Trophoblast cell (in vitro differentiated cells and primary cell): ENCODE results near the gene SWI5.

Experiments
- DNase-seq, 2 donors: peaks; one replicate each; pipeline ENCODE4 v3.0.0-alpha.2; 2016
- H2AFZ ChIP-seq: 2 replicates; pipeline ENCODE4 v1.6.1; 2013; ENCODE audit warnings: low read length, moderate library complexity, mild to moderate bottlenecking; ENCODE audit not compliant: insufficient read depth, poor library complexity
- H2AK5ac ChIP-seq: 2 replicates; pipeline ENCODE4 v1.6.1; 2013; ENCODE audit warnings: mild to moderate bottlenecking, low read length
- H2BK120ac ChIP-seq: 2 replicates; pipeline ENCODE4 v1.6.1; 2013; ENCODE audit warnings: low read length, mild to moderate bottlenecking, moderate library complexity; ENCODE audit not compliant: insufficient read depth, poor library complexity
- H2BK12ac ChIP-seq: 2 replicates; pipeline ENCODE4 v1.6.1; 2013; ENCODE audit warnings: mild to moderate bottlenecking, low read length, moderate library complexity
- H2BK5ac ChIP-seq: 2 replicates; pipeline ENCODE4 v1.6.1; 2013; ENCODE audit warnings: low read length, low read depth, moderate library complexity, mild to moderate bottlenecking; ENCODE audit not compliant: poor library complexity
- H3K14ac ChIP-seq: 2 replicates; pipeline ENCODE4 v1.6.1; 2013; ENCODE audit warnings: mild to moderate bottlenecking, low read length
- H3K18ac ChIP-seq: 2 replicates; pipeline ENCODE4 v1.6.1; 2013; ENCODE audit warnings: mild to moderate bottlenecking, low read length
- H3K23ac ChIP-seq: 2 replicates; pipeline ENCODE4 v1.6.1; 2013; ENCODE audit warnings: low read length
- H3K27ac ChIP-seq: 2 replicates; pipeline ENCODE4 v1.5.1; 2013; ENCODE audit warnings: low read depth, mild to moderate bottlenecking, inconsistent platforms, low read length, moderate library complexity
- H3K27me3 ChIP-seq: 2 replicates; pipeline ENCODE4 v1.6.1; 2013; ENCODE audit warnings: inconsistent platforms, mild to moderate bottlenecking, low read length, moderate library complexity; ENCODE audit not compliant: insufficient read depth
- H3K36me3 ChIP-seq, 2 experiments: 1 replicate in 1 of 2; 2 replicates in 1 of 2; pipeline ENCODE4 v1.6.1; 2013; ENCODE audit warnings: low read length in 2 of 2, mild to moderate bottlenecking in 2 of 2, moderate library complexity in 1 of 2; ENCODE audit not compliant: insufficient read depth in 2 of 2, control insufficient read depth in 1 of 2
- H3K4ac ChIP-seq: 2 replicates; pipeline ENCODE4 v1.6.1; 2013; ENCODE audit warnings: low read depth, mild to moderate bottlenecking, low read length, moderate library complexity
- H3K4me1 ChIP-seq, 2 experiments: 1 replicate in 1 of 2; 2 replicates in 1 of 2; pipeline ENCODE4 v1.6.1; 2013; ENCODE audit warnings: low read length in 2 of 2, mild to moderate bottlenecking in 2 of 2, moderate library complexity in 1 of 2; ENCODE audit not compliant: insufficient read depth in 2 of 2, control insufficient read depth in 1 of 2
- H3K4me2 ChIP-seq: 2 replicates; pipeline ENCODE4 v1.6.1; 2013; ENCODE audit warnings: inconsistent platforms, mild to moderate bottlenecking, low read length, moderate library complexity
- H3K4me3 ChIP-seq: 2 replicates; pipeline ENCODE4 v1.5.1; 2013; ENCODE audit warnings: mild to moderate bottlenecking, low read depth, low read length, inconsistent platforms
- H3K79me1 ChIP-seq: one replicate; pipeline ENCODE4 v1.6.1; 2013; ENCODE audit warnings: low read length
- H3K79me2 ChIP-seq: 2 replicates; pipeline ENCODE4 v1.6.1; 2013; ENCODE audit warnings: low read length, mild to moderate bottlenecking; ENCODE audit not compliant: control insufficient read depth, insufficient read depth, poor library complexity
- H3K9ac ChIP-seq: 2 replicates; pipeline ENCODE4 v1.6.1; 2013; ENCODE audit warnings: mild to moderate bottlenecking, low read length
- H3K9me3 ChIP-seq: 2 replicates; pipeline ENCODE4 v1.6.1; 2013; ENCODE audit warnings: low read depth, mild to moderate bottlenecking, control low read depth, inconsistent platforms, low read length; ENCODE audit not compliant: insufficient read depth
- H4K12ac ChIP-seq: 2 replicates; pipeline ENCODE4 v1.6.1; 2013; ENCODE audit warnings: low read depth, mild to moderate bottlenecking, low read length, moderate library complexity
- H4K8ac ChIP-seq: 2 replicates; pipeline ENCODE4 v1.6.1; 2013; ENCODE audit warnings: low read depth, mild to moderate bottlenecking, low read length, moderate library complexity
- H4K91ac ChIP-seq: one replicate; pipeline ENCODE4 v1.6.1; 2013; ENCODE audit warnings: low read depth, mild to moderate bottlenecking, low read length, moderate library complexity
- WGBS: extraction: QIAGEN DNeasy Blood & Tissue Kit; methylation state at CpG from one replicate; pipeline ENCODE4 v1.1.7; 2013; ENCODE audit warnings: missing lambda C conversion rate; ENCODE audit not compliant: insufficient read length, insufficient coverage; ENCODE audit errors: extremely low coverage; 5-methylcytosine and 5-hydroxymethylcytosine counted together

The SWI5 gene

DNA sequence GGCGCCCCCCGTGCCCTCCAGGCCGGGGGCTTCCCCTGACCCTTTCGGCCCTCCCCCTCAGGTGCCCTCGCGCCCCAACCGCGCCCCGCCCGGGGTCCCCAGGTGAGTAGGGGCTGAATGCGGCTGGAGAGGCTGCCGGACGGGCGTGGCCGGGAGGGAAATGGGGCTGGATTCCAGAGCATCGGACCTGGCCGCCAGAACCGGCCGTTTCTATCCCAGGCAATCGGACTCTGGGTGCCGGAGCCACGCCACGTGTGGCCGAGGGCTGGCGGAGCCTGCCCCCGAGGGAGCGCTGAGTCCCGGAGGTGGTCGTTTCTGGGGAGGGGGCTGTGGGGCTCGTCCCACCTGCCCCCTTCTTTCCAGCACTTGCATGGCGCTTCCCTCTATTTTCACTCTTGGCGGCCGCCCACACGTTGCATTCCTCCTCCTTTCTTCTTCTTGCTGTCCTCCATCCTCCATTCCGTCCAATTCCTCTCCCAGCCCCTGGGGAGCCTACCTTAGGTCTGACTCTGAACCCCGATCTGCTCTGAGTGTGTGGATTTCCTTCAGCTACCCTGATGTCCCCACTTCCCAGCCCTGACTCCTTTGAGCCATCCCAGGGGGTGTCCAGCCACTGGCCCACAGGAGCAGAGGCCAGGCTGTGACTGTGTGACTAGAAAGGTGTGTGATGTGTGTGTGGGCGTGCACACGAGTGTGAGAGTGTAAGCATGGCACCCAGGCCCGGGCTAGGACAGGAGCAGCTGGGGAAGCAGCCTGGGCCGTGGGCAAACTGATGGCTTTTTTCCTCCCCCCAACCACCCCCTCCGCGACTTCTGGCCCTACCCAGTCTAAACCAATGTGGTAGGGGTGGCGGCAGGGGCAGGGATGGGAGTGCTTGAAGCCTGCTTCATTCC lies 25.0 kb upstream of the SWI5 start:
- no CpG with 5 or more reads among the region's 43 CpGs for WGBS
- H3K4me3 ChIP-seq = peak overlapping the region; percentile 37

DNA sequence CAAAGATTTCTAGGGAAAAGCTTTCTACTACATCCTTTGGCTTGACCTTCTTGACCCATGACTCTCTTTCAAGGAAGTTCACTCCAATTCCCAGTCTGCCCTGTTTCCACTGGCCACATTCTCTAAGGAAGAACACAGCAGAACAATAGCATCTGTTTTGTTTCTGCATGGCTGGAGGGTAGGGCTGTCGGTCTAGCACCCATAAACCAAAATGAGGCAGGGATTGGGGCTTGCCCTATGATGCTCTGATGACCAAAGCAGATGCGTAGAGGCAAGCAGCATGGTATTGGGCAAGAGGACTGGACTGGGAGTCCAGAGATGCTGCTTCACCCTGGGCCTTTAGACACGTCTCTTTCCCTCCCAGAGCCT lies 24.4 kb upstream of the SWI5 start:
- Histone ChIP-seq H3K9ac (no peak overlapping the region), H3K4me2 (no peak overlapping the region), H3K14ac (no peak overlapping the region), H4K91ac (no peak overlapping the region), H2AFZ (no peak overlapping the region), H3K79me2 (no peaks in the 10 kb centered on the region), H3K18ac (no peak overlapping the region), H3K9me3 (peaks cover 4% of the 10 kb centered on the region), H4K8ac (no peak overlapping the region), H3K79me1 (no peaks in the 10 kb centered on the region), H3K27ac (no peak overlapping the region), H4K12ac (no peak overlapping the region), H2AK5ac (no peak overlapping the region), H2BK120ac (no peak overlapping the region), H2BK12ac (no peak overlapping the region), H3K36me3 (peaks cover 6 to 8% of the 10 kb centered on the region in 2 experiments), H3K4me3 (no peak overlapping the region), H3K27me3 (no peaks in the 10 kb centered on the region), H3K23ac (no peak overlapping the region), H3K4me1 (peaks cover 6 to 25% of the 10 kb centered on the region in 2 experiments), H3K4ac (no peak overlapping the region), H2BK5ac (no peak overlapping the region)
- WGBS = no CpG with 5 or more reads among the region's 3 CpGs
- DNase-seq = no peak

More for the DNA sequence above, 25.0 kb upstream of the SWI5 start:
- Histone ChIP-seq H4K12ac (no peak overlapping the region), H3K4ac (no peak overlapping the region), H3K9ac (no peak overlapping the region), H3K4me2 (peak overlapping the region; percentile 64), H3K79me1 (peaks cover 4% of the 10 kb centered on the region), H3K4me1 (peaks cover 11 to 31% of the 10 kb centered on the region in 2 experiments), H3K18ac (no peak overlapping the region), H4K91ac (peak overlapping the region; percentile 48), H3K36me3 (peaks cover 6 to 8% of the 10 kb centered on the region in 2 experiments), H4K8ac (peak overlapping the region; percentile 2), H2AK5ac (no peak overlapping the region), H2BK12ac (no peak overlapping the region), H3K14ac (peak overlapping the region; percentile 5), H3K23ac (no peak overlapping the region), H2BK5ac (no peak overlapping the region), H2BK120ac (peak overlapping the region; percentile 12), H3K27me3 (no peaks in the 10 kb centered on the region), H3K9me3 (peaks cover 4% of the 10 kb centered on the region), H3K79me2 (peaks cover 2% of the 10 kb centered on the region), H3K27ac (peak overlapping the region; percentile 7), H2AFZ (peak overlapping the region; percentile 37)
- no peak for DNase-seq

DNA sequence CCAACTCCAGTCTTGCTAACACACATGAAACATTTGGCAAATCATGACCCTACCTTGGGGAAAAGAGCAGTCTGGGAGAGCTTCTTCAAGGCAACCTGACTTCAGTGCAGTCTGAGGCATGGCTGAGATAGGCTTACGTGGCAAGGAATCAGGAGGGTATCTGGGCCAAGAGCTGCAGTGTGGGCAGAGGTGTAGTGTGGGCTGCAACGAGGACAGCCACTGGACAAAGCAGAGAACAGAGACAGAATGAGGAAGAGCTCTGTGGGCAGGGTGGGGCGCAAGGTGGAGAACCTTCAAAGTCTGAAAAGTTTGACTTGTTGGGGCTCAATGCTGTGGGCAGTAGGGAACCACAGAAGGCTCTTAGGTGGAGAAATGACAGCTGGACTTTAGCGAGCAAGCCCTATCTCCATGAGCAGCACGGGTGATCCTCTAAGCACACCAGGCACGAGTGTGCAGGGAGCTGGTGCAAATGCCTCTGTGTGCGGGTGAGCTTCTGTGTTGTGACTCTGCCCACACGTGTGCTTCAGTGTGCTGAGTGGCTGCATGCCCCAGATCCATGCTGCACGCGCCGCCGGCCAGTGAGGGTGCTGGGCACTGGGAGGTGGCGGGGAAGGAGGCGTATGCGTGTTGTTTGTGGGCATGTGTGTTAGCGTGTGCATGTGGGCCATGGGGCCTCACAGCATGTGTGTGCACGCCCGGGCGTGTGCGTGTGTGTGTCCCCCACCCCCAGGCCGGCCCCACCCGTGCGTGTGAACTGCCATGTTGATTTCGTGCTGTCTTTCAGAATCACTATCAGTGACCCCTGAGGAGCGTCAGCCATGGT lies 23.5 kb upstream of the SWI5 start:
- Histone ChIP-seq H2AK5ac (no peak overlapping the region), H3K36me3 (peaks cover 14 to 16% of the 10 kb centered on the region in 2 experiments), H2BK12ac (no peak overlapping the region), H3K4me3 (no peak overlapping the region), H3K27ac (no peak overlapping the region), H4K8ac (no peak overlapping the region), H3K79me1 (no peaks in the 10 kb centered on the region), H3K4ac (no peak overlapping the region), H2BK5ac (no peak overlapping the region), H3K79me2 (no peaks in the 10 kb centered on the region), H4K91ac (no peak overlapping the region), H2BK120ac (no peak overlapping the region), H3K14ac (no peak overlapping the region), H3K27me3 (no peaks in the 10 kb centered on the region), H3K18ac (no peak overlapping the region), H2AFZ (no peak overlapping the region), H3K9me3 (peaks cover 4% of the 10 kb centered on the region), H3K23ac (no peak overlapping the region), H4K12ac (no peak overlapping the region), H3K9ac (no peak overlapping the region), H3K4me2 (no peak overlapping the region), H3K4me1 (peaks cover 6 to 24% of the 10 kb centered on the region in 2 experiments)
- no peak for DNase-seq
- WGBS = no CpG with 5 or more reads among the region's 25 CpGs

DNA sequence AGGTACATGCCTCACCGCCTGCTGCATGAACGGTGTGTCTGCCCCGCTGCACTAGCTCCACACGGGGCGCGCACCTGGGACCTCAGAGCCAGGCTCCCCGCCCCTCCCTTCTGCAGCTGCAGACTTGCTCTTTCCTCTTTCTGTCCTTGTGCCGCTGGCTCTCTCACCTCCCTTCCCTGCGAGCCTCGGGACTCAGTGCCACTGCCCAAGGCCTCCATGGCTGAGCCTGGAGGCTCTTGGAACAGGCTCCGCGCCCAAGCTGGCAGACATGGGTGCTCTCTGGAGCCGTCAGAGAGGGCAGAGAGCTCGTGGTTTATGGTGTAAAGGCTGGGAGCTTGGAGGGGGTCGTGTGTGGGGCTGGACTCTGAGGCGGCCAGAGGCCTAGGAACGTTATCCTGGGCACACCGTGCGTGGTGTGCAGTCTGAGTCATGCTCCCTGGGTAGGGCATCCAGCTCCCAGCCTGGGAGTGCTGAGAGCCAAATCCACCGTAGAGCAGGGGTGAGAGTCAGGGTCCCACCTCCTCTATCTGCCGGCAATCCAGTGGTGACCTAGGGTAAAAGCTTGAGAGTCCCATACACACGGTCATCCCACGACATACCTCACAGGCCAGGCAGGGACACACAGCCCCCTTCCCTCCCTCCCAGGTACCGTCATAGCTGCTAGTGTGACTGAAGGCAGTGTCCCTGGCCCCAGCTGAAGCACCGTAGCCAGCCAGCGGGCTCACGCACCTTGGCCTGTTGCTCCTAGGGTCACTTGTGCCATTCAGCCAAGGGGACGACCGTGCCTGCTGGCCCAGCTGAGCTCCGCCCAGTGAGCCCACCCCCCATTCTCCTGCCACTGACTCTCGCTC lies 22.7 kb upstream of the SWI5 start:
- Histone ChIP-seq H2AK5ac (no peak overlapping the region), H3K4me3 (no peak overlapping the region), H2BK5ac (no peak overlapping the region), H3K27me3 (no peaks in the 10 kb centered on the region), H3K23ac (no peak overlapping the region), H4K8ac (no peak overlapping the region), H3K79me1 (no peaks in the 10 kb centered on the region), H2BK12ac (no peak overlapping the region), H3K36me3 (peaks cover 22 to 25% of the 10 kb centered on the region in 2 experiments), H2AFZ (no peak overlapping the region), H3K79me2 (no peaks in the 10 kb centered on the region), H3K14ac (no peak overlapping the region), H2BK120ac (no peak overlapping the region), H4K91ac (peak overlapping the region; percentile 7), H3K4me2 (no peak overlapping the region), H3K4me1 (peaks cover 6 to 24% of the 10 kb centered on the region in 2 experiments), H3K18ac (no peak overlapping the region), H3K9me3 (peaks cover 3% of the 10 kb centered on the region), H3K9ac (no peak overlapping the region), H3K4ac (no peak overlapping the region), H4K12ac (no peak overlapping the region), H3K27ac (no peak overlapping the region)
- WGBS = no CpG with 5 or more reads among the region's 31 CpGs
- DNase-seq = no peak
